Spleen (tissue), 11 donors: Measurements from ENCODE around the gene INKA2. TPM values are rescaled to one million over a fixed set of nuclear protein-coding genes. Genes with fewer than 3 reads are reported as not detected.

Experiments used
- DNase-seq: peaks from one replicate; pipeline ENCODE4 v3.0.0-alpha.2; 2020
- H3K27ac ChIP-seq, 8 donors: fragments of 200-600 bp; sonication (generic) in 7 of 8; 1 replicate in 4 of 8; 2 replicates in 4 of 8; pipeline versions ENCODE4 v1.5.0 to v1.8.0; 2016 to 2021; ENCODE audit warnings: inconsistent platforms in 4 of 8, mild to moderate bottlenecking in 4 of 8, moderate library complexity in 1 of 8
- H3K27me3 ChIP-seq, 7 donors: fragments of 200-600 bp; sonication (generic) in 6 of 7; replicated peaks in 1 of 7; 1 replicate in 4 of 7; 2 replicates in 3 of 7; pipeline versions ENCODE4 v1.5.0 to v1.8.0; 2016 to 2021; ENCODE audit warnings: inconsistent platforms in 3 of 7, mild to moderate bottlenecking in 1 of 7
- H3K36me3 ChIP-seq, 6 donors: fragments of 200-600 bp; sonication (generic) in 5 of 6; 1 replicate in 4 of 6; 2 replicates in 2 of 6; pipeline versions ENCODE4 v1.5.0 to v1.8.0; 2016 to 2021; ENCODE audit warnings: inconsistent platforms in 2 of 6
- H3K4me1 ChIP-seq, 6 donors: fragments of 200-600 bp; sonication (generic) in 5 of 6; 1 replicate in 3 of 6; 2 replicates in 3 of 6; pipeline versions ENCODE4 v1.5.0 to v1.8.0; 2016 to 2021; ENCODE audit warnings: inconsistent platforms in 3 of 6
- H3K4me3 ChIP-seq, 8 donors: fragments of 200-600 bp; sonication (generic) in 7 of 8; 1 replicate in 4 of 8; 2 replicates in 4 of 8; pipeline versions ENCODE4 v1.5.0 to v1.8.0; 2016 to 2021; ENCODE audit warnings: inconsistent platforms in 4 of 8, mild to moderate bottlenecking in 4 of 8, moderate library complexity in 2 of 8
- H3K9me3 ChIP-seq, 8 donors: fragments of 200-600 bp; sonication (generic) in 7 of 8; 1 replicate in 4 of 8; 2 replicates in 4 of 8; pipeline versions ENCODE4 v1.5.0 to v1.8.0; 2016 to 2021; ENCODE audit warnings: inconsistent platforms in 4 of 8
- CTCF ChIP-seq, 11 experiments: fragments of 200-600 bp in 7 of 11; fragments of 450-650 bp in 4 of 11; sonication (generic) in 4 of 11; IDR thresholded peaks in 8 of 11; conservative IDR thresholded peaks in 3 of 11; 1 replicate in 7 of 11; 2 replicates in 4 of 11; pipeline versions ENCODE4 v1.4.0 to v1.8.0; 2016 to 2021; ENCODE audit warnings: antibody characterized with exemption in 11 of 11, inconsistent platforms in 4 of 11, mild to moderate bottlenecking in 1 of 11
- POLR2A ChIP-seq, 3 donors: fragments of 450-650 bp; IDR thresholded peaks; one replicate each; pipeline ENCODE4 v1.5.1; 2017; ENCODE audit warnings: antibody characterized with exemption in 3 of 3, mild to moderate bottlenecking in 1 of 3
- POLR2AphosphoS5 ChIP-seq, 3 donors: sonication (generic); formaldehyde crosslinking; IDR thresholded peaks; one replicate each; pipeline ENCODE4 v1.5.1; 2017; ENCODE audit warnings: antibody characterized with exemption in 3 of 3
- WGBS, 5 donors: extraction: QIAGEN DNeasy Blood & Tissue Kit in 3 of 5; methylation state at CpG; one replicate each; pipeline versions ENCODE4 v1.1.5 to v1.1.7; 2013 to 2018; 5-methylcytosine and 5-hydroxymethylcytosine counted together
- intact Hi-C: fragments of 100-400 bp; cut with DNase I; formaldehyde crosslinking; loops from one replicate; pipeline ENCODE4 v1.15.0; 2023; ENCODE audit warnings: low total_unique reads
- polyA plus RNA-seq, 3 donors: library from polyadenylated mRNA; stranded (reverse); fragments of 200-250 nt; gene quantifications; one replicate each; pipeline ENCODE4 v1.2.1, GENCODE V29; 2013
- total RNA-seq, 7 donors: library from RNA; depleted of rRNA in 3 of 7; stranded (reverse); fragments of >200 nt in 3 of 7; fragmentation: NEBNext Ultra II Directional in 4 of 7; extraction: Animal tissue kit (Norgen Biotek cat#: 25700) in 4 of 7; gene quantifications; one replicate each; pipeline versions ENCODE4 v1.1.0 to v1.2.1, GENCODE V29; 2016 to 2021
- donor health status: healthy with polysubstance abuse.
- donor health status: DM: no; HTN: no; CAD: no; lungs with moderate emphysema.
- donor health status: DM: no; HTN: no; CAD: no.
- donor health status: Bipolar disorder and iron deficiency.
- donor health status: healthy.
- donor health status: DM: no; HTN: no; CAD: no.
- donor health status: DM: yes; HTN: yes; CAD: no.

Gene INKA2
- total and polyA plus RNA-seq, 10 donors: 0.41 to 12.5 (median 6.4) TPM

- TF ChIP-seq POLR2A (IDR thresholded peaks at IDR 0.05) (no peak), CTCF (IDR thresholded peaks at IDR 0.05 in 8 of 11, conservative IDR thresholded peaks at IDR 0.05 in 3 of 11) (no peak), POLR2AphosphoS5 (IDR thresholded peaks at IDR 0.05) (no peak)
- Histone ChIP-seq H3K4me1 (peaks cover 5 to 46% (median 31%) of the 10 kb centered on the region in 6 donors), H3K27ac (peak overlapping the region in 2 of 8 donors; percentile 18 to 32), H3K36me3 (peaks cover 0 to 21% (median 3%) of the 10 kb centered on the region in 6 donors), H3K4me3 (no peak overlapping the region), H3K9me3 (no peaks in the 10 kb centered on the region), H3K27me3 (no peaks in the 10 kb centered on the region)
- intact Hi-C loops: no loop called here
- 74 to 93% (median 84%) methylated on average over 6 to 7 of the region's 7 CpGs for WGBS, 5 donors
- DNase-seq: no peak
These were observed 9.1 kb downstream of the INKA2 start for GRCh38 chr1:111729946-111730681.

GRCh38 chr1:111729271-111729921 lies 9.8 kb downstream of the INKA2 start:
- no peaks in the 10 kb centered on the region for H3K27me3 ChIP-seq
- no peaks in the 10 kb centered on the region for H3K9me3 ChIP-seq
- no peak overlapping the region for H3K4me3 ChIP-seq
- H3K4me1 ChIP-seq: peaks cover 2 to 46% (median 24%) of the 10 kb centered on the region in 6 donors
- WGBS, 5 donors: 77 to 81% (median 77%) methylated on average over 5 to 8 of the region's 8 CpGs
- no peak for DNase-seq
- peaks cover 0 to 21% (median 3%) of the 10 kb centered on the region in 6 donors for H3K36me3 ChIP-seq
- TF ChIP-seq CTCF (IDR thresholded peaks at IDR 0.05 in 8 of 11, conservative IDR thresholded peaks at IDR 0.05 in 3 of 11) (no peak), POLR2AphosphoS5 (IDR thresholded peaks at IDR 0.05) (no peak), POLR2A (IDR thresholded peaks at IDR 0.05) (no peak)
- H3K27ac ChIP-seq: peak overlapping the region in 1 of 8 donors; percentile 18
- intact Hi-C loops: no loop called here

- no peak overlapping the region for H3K4me3 ChIP-seq
- 88 to 92% (median 92%) methylated on average over 17 to 18 of the region's 18 CpGs for WGBS, 5 donors
- no peaks in the 10 kb centered on the region for H3K9me3 ChIP-seq
- DNase-seq: no peak
- intact Hi-C loops: no loop called here
- peaks cover 0 to 48% (median 22%) of the 10 kb centered on the region in 6 donors for H3K4me1 ChIP-seq
- no peak overlapping the region for H3K27ac ChIP-seq
- peaks cover 0 to 21% (median 3%) of the 10 kb centered on the region in 6 donors for H3K36me3 ChIP-seq
- TF ChIP-seq POLR2AphosphoS5 (IDR thresholded peaks at IDR 0.05): peak in 1 of 3 donors; percentile 23
- no peak for TF ChIP-seq POLR2A (IDR thresholded peaks at IDR 0.05)
- no peaks in the 10 kb centered on the region for H3K27me3 ChIP-seq
These were observed 12.1 kb downstream of the INKA2 start for GRCh38 chr1:111727056-111727455.

GRCh38 chr1:111725192-111725591 lies 14.0 kb downstream of the INKA2 start:
- H3K4me1 ChIP-seq: peaks cover 0 to 61% (median 23%) of the 10 kb centered on the region in 6 donors
- no peak for TF ChIP-seq POLR2A (IDR thresholded peaks at IDR 0.05)
- TF ChIP-seq CTCF (IDR thresholded peaks at IDR 0.05 in 8 of 11, conservative IDR thresholded peaks at IDR 0.05 in 3 of 11): no peak
- TF ChIP-seq POLR2AphosphoS5 (IDR thresholded peaks at IDR 0.05): peak in 2 of 3 donors; percentile 23 to 32
- H3K27me3 ChIP-seq: no peaks in the 10 kb centered on the region
- H3K36me3 ChIP-seq: peaks cover 0 to 21% (median 3%) of the 10 kb centered on the region in 6 donors
- WGBS, 5 donors: 73 to 85% (median 75%) methylated on average over 5 of the region's 5 CpGs
- intact Hi-C loops: no loop called here
- peak overlapping the region in 1 of 8 donors; percentile 93 for H3K27ac ChIP-seq
- no peak for DNase-seq
- no peaks in the 10 kb centered on the region for H3K9me3 ChIP-seq
- H3K4me3 ChIP-seq: no peak overlapping the region
